CD14-positive monocyte (primary cell): Measurements from ENCODE around the gene PDE9A. TPM values are rescaled to one million over a fixed set of nuclear protein-coding genes. Genes with fewer than 3 reads are reported as not detected.

ENCODE experiments used
- DNase-seq, 3 donors: peaks; one replicate each; pipeline ENCODE4 v3.0.0-alpha.2; 2011 to 2022
- H2AFZ ChIP-seq: 2 replicates; pipeline ENCODE4 v1.6.0; 2012; ENCODE audit warnings: mild to moderate bottlenecking, low read depth, low read length, inconsistent platforms; ENCODE audit not compliant: insufficient read depth, poor library complexity, severe bottlenecking
- H3K27ac ChIP-seq, 2 donors: 1 replicate in 1 of 2; 2 replicates in 1 of 2; pipeline ENCODE4 v1.5.1; 2012 to 2013; ENCODE audit warnings: low read length in 2 of 2, control low read depth in 1 of 2, inconsistent platforms in 1 of 2, low read depth in 1 of 2, mild to moderate bottlenecking in 1 of 2
- H3K27me3 ChIP-seq, 2 donors: one replicate each; pipeline versions ENCODE4 v1.6.0 to v1.6.1; 2011 to 2013; ENCODE audit warnings: low read length in 2 of 2; ENCODE audit not compliant: control insufficient read depth in 2 of 2, insufficient read depth in 2 of 2
- H3K36me3 ChIP-seq, 2 donors: replicated peaks in 1 of 2; 1 replicate in 1 of 2; 2 replicates in 1 of 2; pipeline versions ENCODE4 v1.5.1 to v1.6.1; 2012 to 2013; ENCODE audit warnings: low read length in 2 of 2, control low read depth in 1 of 2, inconsistent platforms in 1 of 2, mild to moderate bottlenecking in 1 of 2; ENCODE audit not compliant: insufficient read depth in 2 of 2, control insufficient read depth in 1 of 2
- H3K4me1 ChIP-seq, 2 donors: 1 replicate in 1 of 2; 2 replicates in 1 of 2; pipeline versions ENCODE4 v1.5.1 to v1.6.1; 2012 to 2013; ENCODE audit warnings: low read length in 2 of 2, control low read depth in 1 of 2, inconsistent platforms in 1 of 2, mild to moderate bottlenecking in 1 of 2, moderate library complexity in 1 of 2; ENCODE audit not compliant: insufficient read depth in 2 of 2, control insufficient read depth in 1 of 2
- H3K4me2 ChIP-seq: replicated peaks from 2 replicates; pipeline ENCODE3; 2012; ENCODE audit warnings: low read length, moderate library complexity, mild to moderate bottlenecking; ENCODE audit not compliant: poor library complexity, severe bottlenecking; ENCODE audit errors: extremely low read depth
- H3K4me3 ChIP-seq, 3 experiments: fragments of 200-600 bp in 1 of 3; sonication (generic) in 1 of 3; replicated peaks in 1 of 3; 1 replicate in 2 of 3; 2 replicates in 1 of 3; pipeline ENCODE4 v1.5.1; 2011 to 2013; ENCODE audit warnings: low read length in 3 of 3, mild to moderate bottlenecking in 3 of 3, control low read depth in 2 of 3, low read depth in 2 of 3, inconsistent platforms in 1 of 3, moderate library complexity in 1 of 3
- H3K79me2 ChIP-seq: 2 replicates; pipeline ENCODE4 v1.6.0; 2012; ENCODE audit warnings: mild to moderate bottlenecking, control low read depth, inconsistent platforms, low read length, moderate library complexity; ENCODE audit not compliant: insufficient read depth
- H3K9ac ChIP-seq: 2 replicates; pipeline ENCODE4 v1.6.0; 2017; ENCODE audit warnings: low read length, mild to moderate bottlenecking; ENCODE audit not compliant: insufficient read depth, poor library complexity, severe bottlenecking
- H3K9me3 ChIP-seq, 2 donors: replicated peaks in 1 of 2; 1 replicate in 1 of 2; 2 replicates in 1 of 2; pipeline versions ENCODE4 v1.5.1 to v1.6.1; 2012 to 2013; ENCODE audit warnings: low read length in 2 of 2, control low read depth in 1 of 2; ENCODE audit not compliant: control insufficient read depth in 1 of 2, insufficient read depth in 1 of 2
- H4K20me1 ChIP-seq: 2 replicates; pipeline ENCODE4 v1.6.0; 2012; ENCODE audit warnings: mild to moderate bottlenecking, low read length, control low read depth, moderate library complexity; ENCODE audit not compliant: insufficient read depth
- H3K27ac Mint-ChIP-seq, 7 donors: one replicate each; pipeline ENCODE4 v1.8.0; 2020; ENCODE audit warnings: mild to moderate bottlenecking in 7 of 7, mixed read lengths in 7 of 7, moderate library complexity in 6 of 7, inconsistent platforms in 2 of 7
- H3K27me3 Mint-ChIP-seq, 3 donors: one replicate each; pipeline ENCODE4 v1.8.0; 2021 to 2022; ENCODE audit warnings: low read depth in 3 of 3, mild to moderate bottlenecking in 3 of 3, mixed read lengths in 3 of 3, moderate library complexity in 3 of 3, inconsistent platforms in 1 of 3
- H3K36me3 Mint-ChIP-seq, 2 donors: one replicate each; pipeline ENCODE4 v1.8.0; 2020; ENCODE audit warnings: mixed read lengths in 2 of 2, inconsistent platforms in 1 of 2, mild to moderate bottlenecking in 1 of 2
- H3K4me1 Mint-ChIP-seq: one replicate; pipeline ENCODE4 v1.8.0; 2020; ENCODE audit warnings: mild to moderate bottlenecking, mixed read lengths
- H3K4me3 Mint-ChIP-seq, 2 donors: one replicate each; pipeline ENCODE4 v1.8.0; 2020; ENCODE audit warnings: mild to moderate bottlenecking in 2 of 2, mixed read lengths in 2 of 2, moderate library complexity in 1 of 2
- H3K9me3 Mint-ChIP-seq, 7 donors: one replicate each; pipeline ENCODE4 v1.8.0; 2020 to 2022; ENCODE audit warnings: mixed read lengths in 7 of 7, mild to moderate bottlenecking in 6 of 7, moderate library complexity in 6 of 7, inconsistent platforms in 2 of 7
- CTCF ChIP-seq: fragments of 200-600 bp; IDR thresholded peaks from one replicate; pipeline ENCODE4 v1.8.0; 2022; ENCODE audit warnings: antibody characterized with exemption, mild to moderate bottlenecking
- WGBS: methylation state at CpG from one replicate; pipeline ENCODE4 v1.1.5; 2013; ENCODE audit warnings: missing lambda C conversion rate; ENCODE audit not compliant: insufficient coverage; 5-methylcytosine and 5-hydroxymethylcytosine counted together
- intact Hi-C, 2 donors: fragments of 100-400 bp; cut with micrococcal nuclease; formaldehyde crosslinking; loops; one replicate each; pipeline versions ENCODE4 v1.15.0 to v1.15.1; 2023
- polyA plus RNA-seq, 3 donors: library from polyadenylated mRNA; depleted of rRNA in 1 of 3; unstranded in 2 of 3; stranded (reverse) in 1 of 3; fragments of 300-500 nt in 2 of 3; fragments of >200 nt in 1 of 3; fragmentation: Illumina TruSeq in 2 of 3; gene quantifications; 1 replicate in 2 of 3; 2 replicates in 1 of 3; pipeline ENCODE4 v1.2.3, GENCODE V29; 2012 to 2021

Gene PDE9A
- polyA plus RNA-seq, 3 donors: 0.05 to 0.52 TPM; not detected in 1

- no peak for TF ChIP-seq CTCF
- Mint-ChIP-seq H3K4me3 (no peak overlapping the region), H3K27me3 (peaks cover 29 to 45% (median 34%) of the 10 kb centered on the region in 3 donors), H3K9me3 (peaks cover 0 to 8% (median 5%) of the 10 kb centered on the region in 7 donors), H3K36me3 (peaks cover 0 to 2% of the 10 kb centered on the region in 2 donors), H3K27ac (no peak overlapping the region), H3K4me1 (peaks cover 17% of the 10 kb centered on the region)
- Histone ChIP-seq H3K36me3 (no peaks in the 10 kb centered on the region), H3K4me1 (peaks cover 12 to 19% of the 10 kb centered on the region in 2 donors), H2AFZ (no peak overlapping the region), H3K9me3 (peaks cover 0 to 8% of the 10 kb centered on the region in 2 donors), H4K20me1 (no peaks in the 10 kb centered on the region), H3K4me3 (no peak overlapping the region), H3K27ac (no peak overlapping the region), H3K27me3 (peaks cover 11 to 30% of the 10 kb centered on the region in 2 donors), H3K4me2 (no peak overlapping the region), H3K79me2 (no peaks in the 10 kb centered on the region), H3K9ac (no peak overlapping the region)
- 91% methylated on average over 6 of the region's 11 CpGs for WGBS
- DNase-seq: no peak
- intact Hi-C loops: loop anchor here in 1 of 2 donors (5.0 kb wide), 1 partner anchor 167 kb away; no protein-coding TSS in a partner anchor
Observed at GRCh38 chr21:42650033-42650370, 3.4 kb upstream of the PDE9A start.

GRCh38 chr21:42650441-42651421 lies 2.7 kb upstream of the PDE9A start:
- Mint-ChIP-seq H3K4me1 (peaks cover 18% of the 10 kb centered on the region), H3K36me3 (peaks cover 0 to 2% of the 10 kb centered on the region in 2 donors), H3K4me3 (no peak overlapping the region), H3K9me3 (peaks cover 0 to 8% (median 5%) of the 10 kb centered on the region in 7 donors), H3K27ac (no peak overlapping the region), H3K27me3 (peaks cover 35 to 52% (median 41%) of the 10 kb centered on the region in 3 donors)
- intact Hi-C loops: loop anchor here in 1 of 2 donors (5.0 kb wide), 1 partner anchor 167 kb away; no protein-coding TSS in a partner anchor
- Histone ChIP-seq H2AFZ (no peak overlapping the region), H4K20me1 (no peaks in the 10 kb centered on the region), H3K36me3 (no peaks in the 10 kb centered on the region), H3K4me3 (no peak overlapping the region), H3K79me2 (no peaks in the 10 kb centered on the region), H3K4me2 (no peak overlapping the region), H3K4me1 (peaks cover 12 to 19% of the 10 kb centered on the region in 2 donors), H3K9ac (no peak overlapping the region), H3K27me3 (peaks cover 17 to 37% of the 10 kb centered on the region in 2 donors), H3K27ac (no peak overlapping the region), H3K9me3 (peaks cover 0 to 15% of the 10 kb centered on the region in 2 donors)
- 88% methylated on average over 17 of the region's 21 CpGs for WGBS
- no peak for DNase-seq
- TF ChIP-seq CTCF: no peak
